Heart left ventricle (tissue), 16 donors: Measurements from ENCODE around the gene PLB1. TPM values are rescaled to one million over a fixed set of nuclear protein-coding genes. Genes with fewer than 3 reads are reported as not detected.
A peak's percentile ranks its signal among the peaks of the same experiment; 100 is the strongest.

Source experiments
- ATAC-seq, 4 donors: fragments of 200-7000 bp; cut with Tn5 transposase; one replicate each; pipeline ENCODE4 v1.9.1; 2020 to 2022; ENCODE audit warnings: moderate library complexity in 4 of 4, mild to moderate bottlenecking in 3 of 4, moderate number of reproducible peaks in 1 of 4
- DNase-seq, 5 donors: peaks; one replicate each; pipeline ENCODE4 v3.0.0-alpha.2; 2020
- H3K27ac ChIP-seq, 12 donors: fragments of 200-600 bp; sonication (generic) in 4 of 12; one replicate each; pipeline versions ENCODE4 v1.5.0 to v1.8.0; 2016 to 2022; ENCODE audit warnings: mild to moderate bottlenecking in 2 of 12
- H3K27me3 ChIP-seq, 9 donors: fragments of 200-600 bp; sonication (generic) in 2 of 9; one replicate each; pipeline versions ENCODE4 v1.5.1 to v1.8.0; 2016 to 2022; ENCODE audit warnings: mild to moderate bottlenecking in 3 of 9
- H3K36me3 ChIP-seq, 9 donors: fragments of 200-600 bp; sonication (generic) in 2 of 9; one replicate each; pipeline versions ENCODE4 v1.5.0 to v1.8.0; 2018 to 2022; ENCODE audit warnings: mild to moderate bottlenecking in 2 of 9
- H3K4me1 ChIP-seq, 12 donors: fragments of 200-600 bp; sonication (generic) in 4 of 12; one replicate each; pipeline versions ENCODE4 v1.5.0 to v1.8.0; 2016 to 2022; ENCODE audit warnings: mild to moderate bottlenecking in 3 of 12
- H3K4me3 ChIP-seq, 12 donors: fragments of 200-600 bp; sonication (generic) in 4 of 12; one replicate each; pipeline versions ENCODE4 v1.5.0 to v1.8.0; 2017 to 2022; ENCODE audit warnings: mild to moderate bottlenecking in 9 of 12, moderate library complexity in 4 of 12
- H3K9me3 ChIP-seq, 12 donors: fragments of 200-600 bp; sonication (generic) in 4 of 12; one replicate each; pipeline versions ENCODE4 v1.5.0 to v1.8.0; 2016 to 2022; ENCODE audit warnings: mild to moderate bottlenecking in 1 of 12
- CTCF ChIP-seq, 12 donors: fragments of 200-600 bp; sonication (generic) in 4 of 12; IDR thresholded peaks; one replicate each; pipeline versions ENCODE4 v1.5.0 to v1.8.0; 2018 to 2022; ENCODE audit warnings: antibody characterized with exemption in 12 of 12, mild to moderate bottlenecking in 5 of 12
- POLR2A ChIP-seq, 2 donors: fragments of 450-650 bp; IDR thresholded peaks; one replicate each; pipeline ENCODE4 v1.6.1; 2017; ENCODE audit warnings: antibody characterized with exemption in 2 of 2, mild to moderate bottlenecking in 2 of 2, moderate library complexity in 2 of 2
- WGBS, 4 donors: extraction: QIAGEN DNeasy Blood & Tissue Kit in 2 of 4; methylation state at CpG; one replicate each; pipeline versions ENCODE4 v1.1.5 to v1.1.7; 2013 to 2018; 5-methylcytosine and 5-hydroxymethylcytosine counted together
- intact Hi-C, 10 donors: fragments of 100-400 bp; cut with DNase I; formaldehyde crosslinking; loops; one replicate each; pipeline versions ENCODE4 v1.11.1 to v1.14.2; 2022
- polyA plus RNA-seq, 2 donors: library from polyadenylated mRNA; stranded (reverse); fragments of 200-250 nt; gene quantifications; one replicate each; pipeline ENCODE4 v1.2.3, GENCODE V29; 2013
- total RNA-seq, 9 donors: library from RNA; depleted of rRNA in 2 of 9; stranded (reverse); fragments of >200 nt in 2 of 9; fragmentation: NEBNext Ultra II Directional in 3 of 9; extraction: Animal tissue kit (Norgen Biotek cat#: 25700) in 3 of 9; gene quantifications; one replicate each; pipeline versions ENCODE4 v1.1.0 to v1.2.4, GENCODE V29; 2016 to 2023
- donor health status: ischemic (EF 13 %, LVEDD 7.1; RV severe dilation, severe dysfunction).
- donor health status: healthy with polysubstance abuse.
- donor health status: DM: no; HTN: yes; CAD: no.
- donor health status: DM: no; HTN: no; CAD: no.
- donor health status: ischemic (EF 25% LVEDD 6.9; RV normal size, moderate dysfunction).
- donor health status: ischemic (EF 25% LVEDD 5.7; RV mildly dilated, moderate dysfunction).
- donor health status: healthy.
- donor health status: DM: yes; HTN: yes; CAD: no.
- donor health status: ischemic (EF 35%, LVEDD 5.7; RV mildly dilated, moderate dysfunction).
- donor health status: nonischemic (EF 11% LVEDD 7.7; RV severe dilation, severe dysfunction).
- donor health status: DM: yes; HTN: yes; CAD: no.
- donor health status: PGD.
- donor health status: ischemic (EF 29% LVEDD 5.4; RV normal size, mild dysfunction).
- donor health status: nonischemic (EF 23%, LVEDD 6.1; RV moderate dilation, normal function).

PLB1 gene
- total and polyA plus RNA-seq, 11 donors: 0.35 to 5.5 (median 1.3) TPM

GRCh38 chr2:28533044-28533680 is 37.3 kb downstream of the PLB1 start:
- Histone ChIP-seq H3K4me1 (peaks cover 0 to 11% (median 3%) of the 10 kb centered on the region in 12 donors), H3K27me3 (no peaks in the 10 kb centered on the region), H3K4me3 (no peak overlapping the region), H3K36me3 (no peaks in the 10 kb centered on the region), H3K27ac (no peak overlapping the region), H3K9me3 (no peaks in the 10 kb centered on the region)
- WGBS, 4 donors: 86 to 90% (median 86%) methylated on average over 6 of the region's 6 CpGs
- DNase-seq (no peak), ATAC-seq (no peak)
- intact Hi-C loops: no loop called here
- TF ChIP-seq POLR2A (IDR thresholded peaks at IDR 0.05): no peak
- no peak for TF ChIP-seq CTCF (IDR thresholded peaks at IDR 0.05)

- H3K27ac ChIP-seq: no peak overlapping the region
- WGBS, 4 donors: 77 to 96% (median 95%) methylated on average over 2 of the region's 2 CpGs
- H3K9me3 ChIP-seq: no peaks in the 10 kb centered on the region
- no peak for DNase-seq
- no peak for ATAC-seq
- H3K27me3 ChIP-seq: no peaks in the 10 kb centered on the region
- H3K36me3 ChIP-seq: no peaks in the 10 kb centered on the region
- peaks cover 0 to 11% (median 0%) of the 10 kb centered on the region in 12 donors for H3K4me1 ChIP-seq
- intact Hi-C loops: no loop called here
- TF ChIP-seq CTCF (IDR thresholded peaks at IDR 0.05) (no peak), POLR2A (IDR thresholded peaks at IDR 0.05) (no peak)
- no peak overlapping the region for H3K4me3 ChIP-seq
Observed at GRCh38 chr2:28534817-28535216, 39.0 kb downstream of the PLB1 start.

- Histone ChIP-seq H3K4me1 (no peaks in the 10 kb centered on the region), H3K36me3 (no peaks in the 10 kb centered on the region), H3K27me3 (no peaks in the 10 kb centered on the region), H3K4me3 (no peak overlapping the region), H3K27ac (no peak overlapping the region), H3K9me3 (no peaks in the 10 kb centered on the region)
- DNase-seq (peak in 1 of 5 donors; percentile 60), ATAC-seq (no peak)
- 91 to 94% (median 92%) methylated on average over 9 of the region's 9 CpGs for WGBS, 4 donors
- intact Hi-C loops: no loop called here
- TF ChIP-seq CTCF (IDR thresholded peaks at IDR 0.05) (no peak), POLR2A (IDR thresholded peaks at IDR 0.05) (no peak)
Observed at GRCh38 chr2:28538134-28538533, 42.3 kb downstream of the PLB1 start.

- no peak overlapping the region for H3K4me3 ChIP-seq
- no peak overlapping the region for H3K27ac ChIP-seq
- DNase-seq (no peak), ATAC-seq (no peak)
- H3K9me3 ChIP-seq: no peaks in the 10 kb centered on the region
- H3K36me3 ChIP-seq: no peaks in the 10 kb centered on the region
- intact Hi-C loops: no loop called here
- TF ChIP-seq POLR2A (IDR thresholded peaks at IDR 0.05): no peak
- TF ChIP-seq CTCF (IDR thresholded peaks at IDR 0.05): no peak
- H3K27me3 ChIP-seq: no peaks in the 10 kb centered on the region
- WGBS, 4 donors: 84 to 92% (median 90%) methylated on average over 4 to 9 of the region's 9 CpGs
- no peaks in the 10 kb centered on the region for H3K4me1 ChIP-seq
Observed at GRCh38 chr2:28538652-28539051, 42.8 kb downstream of the PLB1 start.
